Neural cell (in vitro differentiated cells): ENCODE results near the gene ZFX.

Experiments
- EP300 ChIP-seq: fragments of 450-650 bp; conservative IDR thresholded peaks from 2 replicates; pipeline ENCODE4 v1.6.1; 2014; ENCODE audit warnings: antibody characterized with exemption, mild to moderate bottlenecking, moderate library complexity; ENCODE audit not compliant: poor library complexity, severe bottlenecking
- EZH2 ChIP-seq: fragments of 200-600, 300-800 bp; shearing (Covaris generic), sonication (generic); IDR thresholded peaks from 2 replicates; pipeline ENCODE4 v1.6.1; 2014; ENCODE audit warnings: antibody characterized with exemption, low read length, borderline replicate concordance, mild to moderate bottlenecking; ENCODE audit not compliant: insufficient read depth, poor library complexity, severe bottlenecking
- MXI1 ChIP-seq: fragments of 450-650 bp; conservative IDR thresholded peaks from 2 replicates; pipeline ENCODE4 v1.6.1; 2014; ENCODE audit warnings: antibody characterized with exemption, mild to moderate bottlenecking; ENCODE audit not compliant: poor library complexity, severe bottlenecking
- POLR2AphosphoS5 ChIP-seq: IDR thresholded peaks from 2 replicates; pipeline ENCODE4 v1.6.1; 2012
- RAD21 ChIP-seq: fragments of 450-650 bp; conservative IDR thresholded peaks from 2 replicates; pipeline ENCODE4 v1.6.1; 2014; ENCODE audit warnings: antibody characterized with exemption, mild to moderate bottlenecking, moderate library complexity
- SMC3 ChIP-seq: fragments of 450-650 bp; conservative IDR thresholded peaks from 2 replicates; pipeline ENCODE4 v1.6.1; 2014; ENCODE audit warnings: antibody characterized with exemption, mild to moderate bottlenecking, moderate library complexity; ENCODE audit not compliant: poor library complexity
- TAF1 ChIP-seq: IDR thresholded peaks from 2 replicates; pipeline ENCODE4 v1.6.1; 2012; ENCODE audit warnings: low read depth
- TF ChIP-seq, protein P1 (sequence below): fragments of 450-650 bp; IDR thresholded peaks from 2 replicates; pipeline ENCODE4 v1.5.1; 2014; ENCODE audit warnings: antibody characterized with exemption, mild to moderate bottlenecking, moderate library complexity; ENCODE audit not compliant: poor library complexity, severe bottlenecking
- TF ChIP-seq, protein P2 (sequence below): IDR thresholded peaks from 2 replicates; pipeline ENCODE4 v1.6.1; 2012; ENCODE audit warnings: borderline replicate concordance

DNA sequence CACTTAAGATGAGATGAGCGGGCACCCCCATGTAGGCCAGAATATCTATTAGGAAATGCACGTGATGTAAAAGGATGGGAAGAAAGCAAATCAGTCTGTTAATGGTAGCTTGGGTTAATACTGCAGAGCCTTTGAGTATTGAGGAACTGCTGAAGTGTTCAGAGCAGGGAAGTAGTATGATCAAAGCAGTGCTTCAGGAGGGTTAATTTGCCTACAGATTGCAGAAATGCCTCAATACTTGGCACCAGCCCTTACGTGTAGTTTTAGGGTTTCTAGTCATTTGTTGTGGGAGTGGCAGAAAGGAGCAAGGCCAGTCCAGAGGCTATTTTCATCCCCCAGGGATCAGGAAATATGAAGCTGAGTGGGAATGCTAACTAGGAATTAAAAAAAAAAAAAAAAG is 19.7 kb downstream of the ZFX start:
- no peak for TF ChIP-seq TAF1
- TF ChIP-seq, protein P1, sequence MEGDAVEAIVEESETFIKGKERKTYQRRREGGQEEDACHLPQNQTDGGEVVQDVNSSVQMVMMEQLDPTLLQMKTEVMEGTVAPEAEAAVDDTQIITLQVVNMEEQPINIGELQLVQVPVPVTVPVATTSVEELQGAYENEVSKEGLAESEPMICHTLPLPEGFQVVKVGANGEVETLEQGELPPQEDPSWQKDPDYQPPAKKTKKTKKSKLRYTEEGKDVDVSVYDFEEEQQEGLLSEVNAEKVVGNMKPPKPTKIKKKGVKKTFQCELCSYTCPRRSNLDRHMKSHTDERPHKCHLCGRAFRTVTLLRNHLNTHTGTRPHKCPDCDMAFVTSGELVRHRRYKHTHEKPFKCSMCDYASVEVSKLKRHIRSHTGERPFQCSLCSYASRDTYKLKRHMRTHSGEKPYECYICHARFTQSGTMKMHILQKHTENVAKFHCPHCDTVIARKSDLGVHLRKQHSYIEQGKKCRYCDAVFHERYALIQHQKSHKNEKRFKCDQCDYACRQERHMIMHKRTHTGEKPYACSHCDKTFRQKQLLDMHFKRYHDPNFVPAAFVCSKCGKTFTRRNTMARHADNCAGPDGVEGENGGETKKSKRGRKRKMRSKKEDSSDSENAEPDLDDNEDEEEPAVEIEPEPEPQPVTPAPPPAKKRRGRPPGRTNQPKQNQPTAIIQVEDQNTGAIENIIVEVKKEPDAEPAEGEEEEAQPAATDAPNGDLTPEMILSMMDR: no peak
- TF ChIP-seq EP300: no peak
- TF ChIP-seq EZH2: no peak
- no peak for TF ChIP-seq POLR2AphosphoS5
- TF ChIP-seq, protein P2, sequence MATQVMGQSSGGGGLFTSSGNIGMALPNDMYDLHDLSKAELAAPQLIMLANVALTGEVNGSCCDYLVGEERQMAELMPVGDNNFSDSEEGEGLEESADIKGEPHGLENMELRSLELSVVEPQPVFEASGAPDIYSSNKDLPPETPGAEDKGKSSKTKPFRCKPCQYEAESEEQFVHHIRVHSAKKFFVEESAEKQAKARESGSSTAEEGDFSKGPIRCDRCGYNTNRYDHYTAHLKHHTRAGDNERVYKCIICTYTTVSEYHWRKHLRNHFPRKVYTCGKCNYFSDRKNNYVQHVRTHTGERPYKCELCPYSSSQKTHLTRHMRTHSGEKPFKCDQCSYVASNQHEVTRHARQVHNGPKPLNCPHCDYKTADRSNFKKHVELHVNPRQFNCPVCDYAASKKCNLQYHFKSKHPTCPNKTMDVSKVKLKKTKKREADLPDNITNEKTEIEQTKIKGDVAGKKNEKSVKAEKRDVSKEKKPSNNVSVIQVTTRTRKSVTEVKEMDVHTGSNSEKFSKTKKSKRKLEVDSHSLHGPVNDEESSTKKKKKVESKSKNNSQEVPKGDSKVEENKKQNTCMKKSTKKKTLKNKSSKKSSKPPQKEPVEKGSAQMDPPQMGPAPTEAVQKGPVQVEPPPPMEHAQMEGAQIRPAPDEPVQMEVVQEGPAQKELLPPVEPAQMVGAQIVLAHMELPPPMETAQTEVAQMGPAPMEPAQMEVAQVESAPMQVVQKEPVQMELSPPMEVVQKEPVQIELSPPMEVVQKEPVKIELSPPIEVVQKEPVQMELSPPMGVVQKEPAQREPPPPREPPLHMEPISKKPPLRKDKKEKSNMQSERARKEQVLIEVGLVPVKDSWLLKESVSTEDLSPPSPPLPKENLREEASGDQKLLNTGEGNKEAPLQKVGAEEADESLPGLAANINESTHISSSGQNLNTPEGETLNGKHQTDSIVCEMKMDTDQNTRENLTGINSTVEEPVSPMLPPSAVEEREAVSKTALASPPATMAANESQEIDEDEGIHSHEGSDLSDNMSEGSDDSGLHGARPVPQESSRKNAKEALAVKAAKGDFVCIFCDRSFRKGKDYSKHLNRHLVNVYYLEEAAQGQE: no peak
- no peak for TF ChIP-seq RAD21
- no peak for TF ChIP-seq MXI1
- no peak for TF ChIP-seq SMC3
